RWPE2 (cell line): ENCODE measurements around the gene ALDH16A1.

Source experiments
- ATAC-seq: fragments of 200-7000 bp; cut with Tn5 transposase; 3 replicates; pipeline ENCODE4 v1.9.1; 2021; ENCODE audit warnings: low read depth
- DNase-seq: peaks from one replicate; pipeline ENCODE4 v3.0.0-alpha.2; 2020; ENCODE audit warnings: low spot score
- H3K27ac ChIP-seq: fragments of 450-650 bp; 2 replicates; pipeline ENCODE4 v1.5.1; 2017; ENCODE audit warnings: mild to moderate bottlenecking; ENCODE audit not compliant: poor library complexity, severe bottlenecking
- H3K27me3 ChIP-seq: fragments of 250-450 bp; sonication (Bioruptor Pico); 2 replicates; pipeline ENCODE4 v1.5.1; 2021; ENCODE audit warnings: mild to moderate bottlenecking, moderate library complexity; ENCODE audit not compliant: insufficient read depth, poor library complexity, severe bottlenecking
- H3K36me3 ChIP-seq: fragments of 250-450 bp; sonication (Bioruptor Pico); 2 replicates; pipeline ENCODE4 v1.5.1; 2020; ENCODE audit warnings: low read depth, mild to moderate bottlenecking, moderate library complexity
- H3K4me1 ChIP-seq: fragments of 250-450 bp; sonication (Bioruptor Pico); 2 replicates; pipeline ENCODE4 v1.5.1; 2021; ENCODE audit warnings: mild to moderate bottlenecking, moderate library complexity; ENCODE audit not compliant: insufficient read depth, poor library complexity, severe bottlenecking
- H3K4me3 ChIP-seq: fragments of 250-450 bp; sonication (Bioruptor Pico); 2 replicates; pipeline ENCODE4 v1.5.1; 2021; ENCODE audit warnings: mild to moderate bottlenecking, moderate library complexity; ENCODE audit not compliant: severe bottlenecking
- H3K9me3 ChIP-seq: fragments of 250-450 bp; sonication (Bioruptor Pico); 2 replicates; pipeline ENCODE4 v1.5.1; 2021; ENCODE audit warnings: mild to moderate bottlenecking, moderate library complexity; ENCODE audit not compliant: severe bottlenecking
- CTCF ChIP-seq: fragments of 450-650 bp; IDR thresholded peaks from one replicate; pipeline ENCODE4 v1.5.1; 2017; ENCODE audit warnings: mild to moderate bottlenecking, moderate library complexity; ENCODE audit not compliant: poor library complexity, severe bottlenecking

Gene ALDH16A1

GRCh38 chr19:49423071-49423984 lies 29.7 kb upstream of the ALDH16A1 start, which contains the start of gene PTH2:
Gene PTH2, minus strand, starts transcription at chr19:49423441. Its CDS starts 102 bp downstream, at chr19:49423339.
- DNase-seq: peak; percentile 34
- no peak for ATAC-seq
- H3K27me3 ChIP-seq: peaks cover 96% of the 10 kb centered on the region

GRCh38 chr19:49423985-49424303 lies 29.1 kb upstream of the ALDH16A1 start:
- Histone ChIP-seq H3K4me1 (no peaks in the 10 kb centered on the region), H3K4me3 (no peak overlapping the region), H3K36me3 (no peaks in the 10 kb centered on the region), H3K27me3 (peaks cover 96% of the 10 kb centered on the region), H3K9me3 (no peaks in the 10 kb centered on the region), H3K27ac (no peak overlapping the region)
- DNase-seq: no peak
- TF ChIP-seq CTCF: no peak
- no peak for ATAC-seq

More at GRCh38 chr19:49423071-49423984, 29.7 kb upstream of the ALDH16A1 start, which contains the start of gene PTH2:
- Histone ChIP-seq H3K4me1 (no peaks in the 10 kb centered on the region), H3K27ac (no peak within 1 kb of the TSS), H3K36me3 (no peaks in the 10 kb centered on the region), H3K4me3 (no peak within 1 kb of the TSS), H3K9me3 (no peaks in the 10 kb centered on the region)
- no peak for TF ChIP-seq CTCF

DNA sequence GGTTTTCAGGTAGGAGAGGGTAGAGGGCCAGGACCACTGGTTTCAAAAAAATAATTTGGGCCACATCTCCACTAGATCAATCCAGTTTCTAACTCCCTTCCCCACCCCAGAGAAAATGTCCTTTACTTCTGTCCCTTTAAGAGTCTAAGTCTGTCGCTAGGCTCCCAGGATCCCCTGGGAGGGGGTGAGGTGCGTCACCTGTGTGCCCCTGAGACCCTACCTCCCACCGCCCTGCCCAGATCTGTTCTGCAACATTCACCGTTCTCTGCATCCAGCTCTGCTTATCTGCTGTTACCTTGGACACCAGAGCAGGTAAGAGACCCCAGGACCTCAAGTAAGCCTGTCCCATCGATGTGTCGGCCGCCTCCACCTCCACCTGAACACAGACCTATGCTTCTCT lies 27.8 kb upstream of the ALDH16A1 start, which contains the start of gene GFY:
GFY (plus strand) TSS at position 211 of the 400 bp plus-strand sequence. CDS start 1,043 bp downstream, outside the sequence.
- no peak within 1 kb of the TSS for H3K4me3 ChIP-seq
- no peak for DNase-seq
- no peak for ATAC-seq

GRCh38 chr19:49425922-49426592 lies 27.0 kb upstream of the ALDH16A1 start:
- H3K27ac ChIP-seq: no peak overlapping the region
- no peak for TF ChIP-seq CTCF
- ATAC-seq (peak; percentile 28; the same call in 2 of the 3 replicates), DNase-seq (no peak)
- H3K27me3 ChIP-seq: peaks cover 92% of the 10 kb centered on the region
- no peaks in the 10 kb centered on the region for H3K9me3 ChIP-seq
- no peaks in the 10 kb centered on the region for H3K36me3 ChIP-seq
- H3K4me3 ChIP-seq: no peak overlapping the region
- no peaks in the 10 kb centered on the region for H3K4me1 ChIP-seq

More for the DNA sequence above, 27.8 kb upstream of the ALDH16A1 start, which contains the start of gene GFY:
- H3K4me1 ChIP-seq: no peaks in the 10 kb centered on the region
- no peaks in the 10 kb centered on the region for H3K9me3 ChIP-seq
- H3K27me3 ChIP-seq: peaks cover 94% of the 10 kb centered on the region
- H3K27ac ChIP-seq: no peak within 1 kb of the TSS
- TF ChIP-seq CTCF: no peak
- H3K36me3 ChIP-seq: no peaks in the 10 kb centered on the region
